ENCODE results near the gene CAMKK2. TPM values are rescaled to one million over a fixed set of nuclear protein-coding genes. Genes with fewer than 3 reads are reported as not detected.

The CAMKK2 gene
- total and polyA plus RNA-seq, 9 of the 15 experiments (the other 6 are each of a cell fraction or from before 2014, with no cell fraction given), result 4.3 to 32.0 (median 18.2) TPM

DNA sequence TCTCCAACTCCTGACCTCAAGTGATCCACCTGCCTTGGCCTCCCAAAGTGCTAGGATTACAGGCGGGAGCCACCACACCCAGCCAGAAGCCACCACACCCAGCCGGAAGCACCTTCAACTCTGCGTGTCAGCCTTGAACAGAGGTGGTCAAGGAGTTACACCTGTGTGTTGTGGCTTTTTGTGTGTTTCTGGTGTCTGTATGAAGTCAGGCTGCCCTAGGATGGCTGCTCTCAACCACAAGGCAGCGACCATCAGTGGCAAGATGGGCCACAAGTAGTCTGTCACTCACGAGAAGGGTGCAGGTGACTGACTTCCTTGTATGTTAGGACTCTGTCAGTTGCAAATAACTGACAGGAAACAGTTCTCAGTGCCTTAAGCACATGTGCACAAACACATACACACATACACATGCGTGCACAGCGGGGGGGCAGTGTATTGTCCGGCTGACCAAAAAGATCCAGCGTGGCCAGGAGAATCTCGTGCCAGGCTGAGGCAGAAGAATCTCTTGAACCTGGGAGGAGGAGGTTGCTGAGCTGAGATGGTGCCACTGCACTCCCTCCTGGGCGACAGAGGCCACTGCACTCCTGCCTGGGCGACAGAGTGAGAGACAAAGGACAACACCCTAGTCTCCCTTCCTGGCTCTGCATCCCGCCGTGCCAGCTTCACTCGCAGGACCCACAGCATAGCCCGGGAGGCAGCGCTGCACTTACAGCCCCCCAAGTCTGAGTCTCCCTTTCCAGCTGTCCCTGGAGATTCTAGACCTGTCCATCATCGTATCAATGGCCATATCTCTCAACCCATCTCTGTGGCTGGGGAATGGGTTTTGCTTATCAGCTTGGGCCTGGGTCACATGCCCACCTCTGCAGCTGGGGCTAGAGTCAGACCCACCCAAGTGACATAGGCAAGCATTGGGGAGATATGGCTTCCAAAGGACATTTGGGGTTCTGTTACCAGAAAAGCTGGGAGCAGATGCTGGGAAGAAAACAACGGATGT is 72.9 kb downstream of the CAMKK2 start:
- ChIA-PET POLR2A (interaction anchor here (0.8 to 2.1 kb wide), 7 partner anchors 9 to 72 kb away, joined by 3 to 5 read pairs (median 4); no protein-coding TSS in a partner anchor), CTCF (ENCODE audit: low intra/inter-chr PET ratio) (no interaction called here)
- in situ Hi-C loops (cut with MboI), result no loop called here
- Histone ChIP-seq H3K4me3 (no peak overlapping the region), H4K20me1 (replicated peaks; ENCODE audit: control insufficient read depth, insufficient read depth, low read length) (no peaks in the 10 kb centered on the region), H3K9me1 (ENCODE audit: control insufficient read depth, insufficient read depth, low read length) (peaks cover 7% of the 10 kb centered on the region), H3K27me3 (ENCODE audit: control insufficient read depth in 2 of 2, insufficient read depth in 2 of 2, low read length in 2 of 2) (no peaks in the 10 kb centered on the region), H3K79me2 (ENCODE audit: control insufficient read depth, insufficient read depth, low read length) (no peaks in the 10 kb centered on the region), H3K36me3 (ENCODE audit: control insufficient read depth, insufficient read depth, low read length) (peaks cover 9% of the 10 kb centered on the region; the same call in 1 of the 3 replicates), H3K9me3 (replicated peaks; ENCODE audit: control insufficient read depth, insufficient read depth, low read depth, low read length) (no peaks in the 10 kb centered on the region), H3K4me2 (ENCODE audit: insufficient read depth, low read length) (no peak overlapping the region), H3K27ac (ENCODE audit: extremely low read depth, low read depth, low read length) (no peak overlapping the region), H3K9ac (ENCODE audit: insufficient read depth in 1 of 2, low read depth in 2 of 2, low read length in 2 of 2) (0 out of 4 replicates have a peak overlapping the region, but pooled peaks of 1 of the 2 experiments have one; percentile 17), H2AFZ (ENCODE audit: low read depth, low read length) (no peak overlapping the region), H3K4me1 (replicated peaks in 1 of 2; ENCODE audit: control insufficient read depth in 2 of 2, insufficient read depth in 2 of 2, low read length in 2 of 2) (peaks cover 4 to 6% of the 10 kb centered on the region in 2 experiments; a peak in 4 of 5 replicates)
- WGBS (ENCODE audit: insufficient coverage, low coverage, missing lambda C conversion rate), result 86% methylated on average over 19 of the region's 19 CpGs
- no peak for FAIRE-seq
- peak; percentile 74 for ATAC-seq
- DNase-seq (ENCODE audit: extremely low read depth in 1 of 4, low spot score in 3 of 4), result no peak
- BruUV-seq (replicated peaks), result no TSS peak
- intact Hi-C loops (cut with micrococcal nuclease), result no loop called here
- TF ChIP-seq TAF1 (IDR thresholded peaks at IDR 0.05; ENCODE audit: control insufficient read depth, extremely low read depth, insufficient read depth, low read length, severe bottlenecking), result no peak
- TF ChIP-seq CBFA2T3 (IDR thresholded peaks at IDR 0.05), result no peak
- TF ChIP-seq, protein P1, sequence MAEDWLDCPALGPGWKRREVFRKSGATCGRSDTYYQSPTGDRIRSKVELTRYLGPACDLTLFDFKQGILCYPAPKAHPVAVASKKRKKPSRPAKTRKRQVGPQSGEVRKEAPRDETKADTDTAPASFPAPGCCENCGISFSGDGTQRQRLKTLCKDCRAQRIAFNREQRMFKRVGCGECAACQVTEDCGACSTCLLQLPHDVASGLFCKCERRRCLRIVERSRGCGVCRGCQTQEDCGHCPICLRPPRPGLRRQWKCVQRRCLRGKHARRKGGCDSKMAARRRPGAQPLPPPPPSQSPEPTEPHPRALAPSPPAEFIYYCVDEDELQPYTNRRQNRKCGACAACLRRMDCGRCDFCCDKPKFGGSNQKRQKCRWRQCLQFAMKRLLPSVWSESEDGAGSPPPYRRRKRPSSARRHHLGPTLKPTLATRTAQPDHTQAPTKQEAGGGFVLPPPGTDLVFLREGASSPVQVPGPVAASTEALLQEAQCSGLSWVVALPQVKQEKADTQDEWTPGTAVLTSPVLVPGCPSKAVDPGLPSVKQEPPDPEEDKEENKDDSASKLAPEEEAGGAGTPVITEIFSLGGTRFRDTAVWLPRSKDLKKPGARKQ (CRISPR knock-in tag; IDR thresholded peaks at IDR 0.05), result no peak
- TF ChIP-seq POLR3A (IDR thresholded peaks at IDR 0.05; ENCODE audit: borderline replicate concordance, extremely low read depth, insufficient read depth, insufficient read length), result no peak
- TF ChIP-seq, protein P2, sequence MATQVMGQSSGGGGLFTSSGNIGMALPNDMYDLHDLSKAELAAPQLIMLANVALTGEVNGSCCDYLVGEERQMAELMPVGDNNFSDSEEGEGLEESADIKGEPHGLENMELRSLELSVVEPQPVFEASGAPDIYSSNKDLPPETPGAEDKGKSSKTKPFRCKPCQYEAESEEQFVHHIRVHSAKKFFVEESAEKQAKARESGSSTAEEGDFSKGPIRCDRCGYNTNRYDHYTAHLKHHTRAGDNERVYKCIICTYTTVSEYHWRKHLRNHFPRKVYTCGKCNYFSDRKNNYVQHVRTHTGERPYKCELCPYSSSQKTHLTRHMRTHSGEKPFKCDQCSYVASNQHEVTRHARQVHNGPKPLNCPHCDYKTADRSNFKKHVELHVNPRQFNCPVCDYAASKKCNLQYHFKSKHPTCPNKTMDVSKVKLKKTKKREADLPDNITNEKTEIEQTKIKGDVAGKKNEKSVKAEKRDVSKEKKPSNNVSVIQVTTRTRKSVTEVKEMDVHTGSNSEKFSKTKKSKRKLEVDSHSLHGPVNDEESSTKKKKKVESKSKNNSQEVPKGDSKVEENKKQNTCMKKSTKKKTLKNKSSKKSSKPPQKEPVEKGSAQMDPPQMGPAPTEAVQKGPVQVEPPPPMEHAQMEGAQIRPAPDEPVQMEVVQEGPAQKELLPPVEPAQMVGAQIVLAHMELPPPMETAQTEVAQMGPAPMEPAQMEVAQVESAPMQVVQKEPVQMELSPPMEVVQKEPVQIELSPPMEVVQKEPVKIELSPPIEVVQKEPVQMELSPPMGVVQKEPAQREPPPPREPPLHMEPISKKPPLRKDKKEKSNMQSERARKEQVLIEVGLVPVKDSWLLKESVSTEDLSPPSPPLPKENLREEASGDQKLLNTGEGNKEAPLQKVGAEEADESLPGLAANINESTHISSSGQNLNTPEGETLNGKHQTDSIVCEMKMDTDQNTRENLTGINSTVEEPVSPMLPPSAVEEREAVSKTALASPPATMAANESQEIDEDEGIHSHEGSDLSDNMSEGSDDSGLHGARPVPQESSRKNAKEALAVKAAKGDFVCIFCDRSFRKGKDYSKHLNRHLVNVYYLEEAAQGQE (IDR thresholded peaks at IDR 0.05; ENCODE audit: borderline replicate concordance), result peak; percentile 43; the same call in 1 of the 2 replicates
- TF ChIP-seq, protein P2 (CRISPR knock-in tag; IDR thresholded peaks at IDR 0.05; ENCODE audit: low read depth), result no peak
- TF ChIP-seq, protein P3, sequence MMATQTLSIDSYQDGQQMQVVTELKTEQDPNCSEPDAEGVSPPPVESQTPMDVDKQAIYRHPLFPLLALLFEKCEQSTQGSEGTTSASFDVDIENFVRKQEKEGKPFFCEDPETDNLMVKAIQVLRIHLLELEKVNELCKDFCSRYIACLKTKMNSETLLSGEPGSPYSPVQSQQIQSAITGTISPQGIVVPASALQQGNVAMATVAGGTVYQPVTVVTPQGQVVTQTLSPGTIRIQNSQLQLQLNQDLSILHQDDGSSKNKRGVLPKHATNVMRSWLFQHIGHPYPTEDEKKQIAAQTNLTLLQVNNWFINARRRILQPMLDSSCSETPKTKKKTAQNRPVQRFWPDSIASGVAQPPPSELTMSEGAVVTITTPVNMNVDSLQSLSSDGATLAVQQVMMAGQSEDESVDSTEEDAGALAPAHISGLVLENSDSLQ (IDR thresholded peaks at IDR 0.05), result peak; percentile 38
- no peak for TF ChIP-seq SMARCA4 (IDR thresholded peaks at IDR 0.05)
- TF ChIP-seq HDAC3 (IDR thresholded peaks at IDR 0.05; ENCODE audit: borderline replicate concordance, partially characterized antibody), result no peak

Measured in K562 (cell line).